CD4-positive, alpha-beta T cell (primary cell): ENCODE data around the gene STOX2. TPM values are rescaled to one million over a fixed set of nuclear protein-coding genes. Genes with fewer than 3 reads are reported as not detected.

Source experiments
- ATAC-seq: fragments of 200-7000 bp; cut with Tn5 transposase; one replicate; pipeline ENCODE4 v1.10.0; 2022; ENCODE audit warnings: mild to moderate bottlenecking; ENCODE audit not compliant: poor library complexity
- CTCF ChIA-PET: fragments of 350-600 bp; sonication (Branson Sonifier 250); formaldehyde crosslinking; loops from one replicate; lab custom pipeline; 2021; ENCODE audit warnings: antibody characterized with exemption, inconsistent platforms; lab: Charles Lee
- POLR2A ChIA-PET: fragments of 350-600 bp; sonication (Branson Sonifier 250); formaldehyde crosslinking; loops from one replicate; lab custom pipeline; 2021; ENCODE audit warnings: antibody characterized with exemption, inconsistent platforms; lab: Charles Lee
- DNase-seq, 14 experiments: peaks; one replicate each; pipeline ENCODE4 v3.0.0-alpha.2; 2013 to 2020; ENCODE audit warnings: mixed read lengths in 2 of 14
- H3K27ac ChIP-seq, 2 donors: one replicate each; pipeline versions ENCODE4 v1.5.1 to v1.7.0; 2013; ENCODE audit warnings: low read length in 2 of 2, low read depth in 1 of 2, mild to moderate bottlenecking in 1 of 2
- H3K27me3 ChIP-seq, 2 experiments: 1 replicate in 1 of 2; 2 replicates in 1 of 2; pipeline versions ENCODE4 v1.6.1 to v1.7.0; 2013; ENCODE audit warnings: low read length in 2 of 2, control low read depth in 1 of 2, mild to moderate bottlenecking in 1 of 2, moderate library complexity in 1 of 2; ENCODE audit not compliant: insufficient read depth in 2 of 2, control insufficient read depth in 1 of 2
- H3K36me3 ChIP-seq: one replicate; pipeline ENCODE4 v1.6.1; 2013; ENCODE audit warnings: low read length, control low read depth; ENCODE audit not compliant: insufficient read depth
- H3K4me1 ChIP-seq: one replicate; pipeline ENCODE4 v1.6.1; 2013; ENCODE audit warnings: low read length, control low read depth; ENCODE audit not compliant: insufficient read depth
- H3K4me3 ChIP-seq: one replicate; pipeline ENCODE4 v1.5.1; 2013; ENCODE audit warnings: mild to moderate bottlenecking, low read length, moderate library complexity
- H3K9me3 ChIP-seq, 2 experiments: 1 replicate in 1 of 2; 2 replicates in 1 of 2; pipeline versions ENCODE4 v1.6.1 to v1.7.0; 2013; ENCODE audit warnings: low read length in 2 of 2, mild to moderate bottlenecking in 2 of 2, control low read depth in 1 of 2, moderate library complexity in 1 of 2; ENCODE audit not compliant: control insufficient read depth in 1 of 2, insufficient read depth in 1 of 2
- H3K27ac Mint-ChIP-seq: one replicate; pipeline ENCODE4 v1.8.0; 2020; ENCODE audit warnings: mixed read lengths
- H3K27me3 Mint-ChIP-seq: one replicate; pipeline ENCODE4 v1.8.0; 2021; ENCODE audit warnings: mixed read lengths
- H3K36me3 Mint-ChIP-seq: one replicate; pipeline ENCODE4 v1.8.0; 2021; ENCODE audit warnings: low read depth, mixed read lengths
- H3K4me1 Mint-ChIP-seq: one replicate; pipeline ENCODE4 v1.8.0; 2021; ENCODE audit warnings: low read depth, mixed read lengths
- H3K4me3 Mint-ChIP-seq: one replicate; pipeline ENCODE4 v1.8.0; 2020; ENCODE audit warnings: mild to moderate bottlenecking, mixed read lengths
- H3K9me3 Mint-ChIP-seq: one replicate; pipeline ENCODE4 v1.8.0; 2020; ENCODE audit warnings: mixed read lengths
- intact Hi-C, 2 experiments: fragments of 100-400 bp; cut with DNase I in 1 of 2; cut with micrococcal nuclease in 1 of 2; formaldehyde crosslinking; loops; one replicate each; pipeline versions ENCODE4 v1.15.1 to v1.9.0; 2023 to 2025; cut with DNase I, micrococcal nuclease
- total RNA-seq, 174 experiments: library from RNA in 2 of 174; stranded (reverse) in 2 of 174; gene quantifications; one replicate each; pipeline ENCODE4 v1.2.3 and lab custom pipeline; 2021 to 2026
- TF ChIP-seq, protein P1 (sequence below): fragments of 200-600 bp; IDR thresholded peaks from one replicate; pipeline ENCODE4 v1.8.0; 2022; ENCODE audit warnings: antibody characterized with exemption, mild to moderate bottlenecking

The STOX2 gene
- total RNA-seq, 2 experiments from 2014 or later, result not detected

DNA sequence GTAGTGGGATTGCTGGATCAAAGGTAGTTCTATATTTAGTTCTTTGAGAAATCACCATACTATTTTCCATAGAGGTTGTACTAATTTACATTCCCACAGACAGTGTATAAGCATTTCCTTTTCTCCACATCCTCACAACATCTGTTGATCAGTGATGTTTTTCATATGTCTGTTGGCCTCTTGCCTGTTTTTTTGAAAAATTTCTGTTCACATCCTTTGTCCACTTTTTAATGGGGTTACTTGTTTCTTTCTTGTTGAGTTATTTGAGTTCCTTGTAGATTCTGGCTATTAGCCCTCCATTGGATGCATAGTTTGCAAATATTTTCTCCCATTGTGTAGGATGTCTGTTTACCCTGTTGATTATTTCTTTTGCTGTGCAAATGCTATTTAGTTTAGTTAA, 72.6 kb downstream of the STOX2 start:
- peaks cover 8% of the 10 kb centered on the region for H3K9me3 Mint-ChIP-seq
- POLR2A ChIA-PET, result no interaction called here
- H3K27ac Mint-ChIP-seq, result no peak overlapping the region
- CTCF ChIA-PET, result no interaction called here
- Histone ChIP-seq H3K4me3 (no peak overlapping the region), H3K36me3 (no peaks in the 10 kb centered on the region), H3K27ac (no peak overlapping the region), H3K27me3 (no peaks in the 10 kb centered on the region), H3K4me1 (no peaks in the 10 kb centered on the region), H3K9me3 (peaks cover 5 to 7% of the 10 kb centered on the region in 2 experiments)
- no peaks in the 10 kb centered on the region for H3K36me3 Mint-ChIP-seq
- no peak overlapping the region for H3K4me3 Mint-ChIP-seq
- no peaks in the 10 kb centered on the region for H3K4me1 Mint-ChIP-seq
- intact Hi-C loops, result no loop called here
- DNase-seq (no peak), ATAC-seq (no peak)
- H3K27me3 Mint-ChIP-seq, result peaks cover 8% of the 10 kb centered on the region
- TF ChIP-seq, protein P1, sequence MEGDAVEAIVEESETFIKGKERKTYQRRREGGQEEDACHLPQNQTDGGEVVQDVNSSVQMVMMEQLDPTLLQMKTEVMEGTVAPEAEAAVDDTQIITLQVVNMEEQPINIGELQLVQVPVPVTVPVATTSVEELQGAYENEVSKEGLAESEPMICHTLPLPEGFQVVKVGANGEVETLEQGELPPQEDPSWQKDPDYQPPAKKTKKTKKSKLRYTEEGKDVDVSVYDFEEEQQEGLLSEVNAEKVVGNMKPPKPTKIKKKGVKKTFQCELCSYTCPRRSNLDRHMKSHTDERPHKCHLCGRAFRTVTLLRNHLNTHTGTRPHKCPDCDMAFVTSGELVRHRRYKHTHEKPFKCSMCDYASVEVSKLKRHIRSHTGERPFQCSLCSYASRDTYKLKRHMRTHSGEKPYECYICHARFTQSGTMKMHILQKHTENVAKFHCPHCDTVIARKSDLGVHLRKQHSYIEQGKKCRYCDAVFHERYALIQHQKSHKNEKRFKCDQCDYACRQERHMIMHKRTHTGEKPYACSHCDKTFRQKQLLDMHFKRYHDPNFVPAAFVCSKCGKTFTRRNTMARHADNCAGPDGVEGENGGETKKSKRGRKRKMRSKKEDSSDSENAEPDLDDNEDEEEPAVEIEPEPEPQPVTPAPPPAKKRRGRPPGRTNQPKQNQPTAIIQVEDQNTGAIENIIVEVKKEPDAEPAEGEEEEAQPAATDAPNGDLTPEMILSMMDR, result no peak

DNA sequence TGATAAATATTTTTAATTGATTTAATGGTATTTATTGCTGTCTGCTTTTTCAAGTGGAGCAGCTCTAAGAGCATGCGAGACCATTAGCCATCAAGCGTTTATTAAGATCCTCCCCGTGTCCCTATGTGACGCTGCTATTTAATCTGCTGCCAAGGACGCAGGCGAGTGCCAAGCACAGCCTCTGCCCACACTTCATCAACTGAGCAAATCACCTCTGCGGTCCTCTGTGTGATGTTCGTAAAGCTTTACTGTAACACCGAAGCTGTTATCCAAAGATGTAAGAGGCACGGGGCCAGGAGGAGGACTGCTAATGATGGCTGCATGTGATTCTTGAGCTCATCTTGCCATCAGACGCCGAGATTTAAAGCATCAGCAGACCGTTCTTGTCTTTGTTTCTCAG, 79.5 kb downstream of the STOX2 start:
- H3K9me3 ChIP-seq, result no peaks in the 10 kb centered on the region
- Mint-ChIP-seq H3K9me3 (no peaks in the 10 kb centered on the region), H3K27ac (no peak overlapping the region), H3K4me1 (no peaks in the 10 kb centered on the region), H3K27me3 (peaks cover 5% of the 10 kb centered on the region), H3K4me3 (no peak overlapping the region), H3K36me3 (no peaks in the 10 kb centered on the region)
- no peak overlapping the region for H3K4me3 ChIP-seq
- DNase-seq (no peak), ATAC-seq (no peak)
- no peaks in the 10 kb centered on the region for H3K27me3 ChIP-seq
- H3K27ac ChIP-seq, result no peak overlapping the region
- CTCF ChIA-PET, result interaction anchor here (1.1 kb wide), 1 partner anchor 9 kb away, joined by 3 read pairs; no protein-coding TSS in a partner anchor
- TF ChIP-seq, protein P1, result no peak
- POLR2A ChIA-PET, result interaction anchor here (0.6 kb wide), 1 partner anchor 14 kb away, joined by 3 read pairs; no protein-coding TSS in a partner anchor
- H3K36me3 ChIP-seq, result no peaks in the 10 kb centered on the region
- H3K4me1 ChIP-seq, result no peaks in the 10 kb centered on the region
- intact Hi-C loops, result no loop called here

DNA sequence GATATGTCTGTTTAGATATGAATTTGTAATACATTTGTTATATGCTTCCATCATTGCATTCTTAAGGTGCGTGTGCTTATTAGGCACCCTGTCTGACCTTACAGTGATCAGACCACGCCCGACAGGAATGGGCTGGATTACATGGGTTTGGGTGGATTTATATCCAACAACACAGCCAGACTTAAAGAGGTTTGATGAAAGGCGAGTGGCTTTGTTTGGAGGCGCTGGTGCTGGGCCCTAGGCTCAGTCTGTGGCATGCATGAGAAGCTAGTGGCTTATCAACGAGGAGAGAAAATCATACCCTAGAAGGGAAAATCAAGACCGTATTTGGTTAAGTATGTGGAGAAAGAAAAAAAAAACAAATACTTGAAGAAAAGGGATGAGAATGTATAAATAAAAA, 80.7 kb downstream of the STOX2 start:
- Mint-ChIP-seq H3K9me3 (no peaks in the 10 kb centered on the region), H3K36me3 (no peaks in the 10 kb centered on the region), H3K4me1 (no peaks in the 10 kb centered on the region), H3K27ac (no peak overlapping the region), H3K4me3 (no peak overlapping the region), H3K27me3 (peaks cover 5% of the 10 kb centered on the region)
- ChIA-PET POLR2A (no interaction called here), CTCF (no interaction called here)
- H3K4me3 ChIP-seq, result no peak overlapping the region
- intact Hi-C loops, result no loop called here
- no peak overlapping the region for H3K27ac ChIP-seq
- H3K36me3 ChIP-seq, result no peaks in the 10 kb centered on the region
- ATAC-seq, result no peak
- no peaks in the 10 kb centered on the region for H3K9me3 ChIP-seq
- DNase-seq, result no peak
- H3K4me1 ChIP-seq, result no peaks in the 10 kb centered on the region
- TF ChIP-seq, protein P1, result no peak
- H3K27me3 ChIP-seq, result no peaks in the 10 kb centered on the region
